BJ (cell line): Measurements from ENCODE around the gene OXNAD1. TPM values are rescaled to one million over a fixed set of nuclear protein-coding genes. Genes with fewer than 3 reads are reported as not detected.

ENCODE experiments used
- CTCF ChIA-PET: fragments of 350-600 bp; formaldehyde crosslinking; extraction: SDS; loops from one replicate; lab custom pipeline; 2021; ENCODE audit warnings: antibody characterized with exemption, inconsistent platforms; lab: Yijun Ruan, JAX
- POLR2A ChIA-PET: fragments of 300-600 bp; sonication (Branson Sonifier 250); formaldehyde crosslinking; extraction: SDS; loops from one replicate; lab custom pipeline; 2021; ENCODE audit warnings: antibody characterized with exemption; lab: Charles Lee
- DNase-seq: peaks from one replicate; pipeline ENCODE4 v3.0.0-alpha.2; 2011; ENCODE audit warnings: low read depth
- H3K27me3 ChIP-seq: 2 replicates; pipeline ENCODE4 v1.6.0; 2011; ENCODE audit warnings: low read length; ENCODE audit not compliant: control insufficient read depth, insufficient read depth
- H3K36me3 ChIP-seq: 2 replicates; pipeline ENCODE4 v1.5.1; 2011; ENCODE audit warnings: low read length; ENCODE audit not compliant: control insufficient read depth, insufficient read depth
- H3K4me3 ChIP-seq: 2 replicates; pipeline ENCODE4 v1.5.1; 2011; ENCODE audit warnings: low read depth, mild to moderate bottlenecking, control low read depth, low read length
- CTCF ChIP-seq: IDR thresholded peaks from 2 replicates; pipeline ENCODE4 v1.5.1; 2011; ENCODE audit warnings: low read depth, mild to moderate bottlenecking, control low read depth, inconsistent platforms, low read length, moderate library complexity; ENCODE audit not compliant: insufficient read depth
- polyA plus RNA-seq: library from polyadenylated mRNA; depleted of rRNA; stranded (reverse); fragments of >200 nt; gene quantifications from 2 replicates; pipeline ENCODE4 v1.2.3, GENCODE V29; 2011

Gene OXNAD1
- polyA plus RNA-seq, 1 experiment = 8.9 TPM

GRCh38 chr3:16270855-16271254, 5.8 kb downstream of the OXNAD1 start:
- Histone ChIP-seq H3K27me3 (no peaks in the 10 kb centered on the region), H3K36me3 (peaks cover 3% of the 10 kb centered on the region), H3K4me3 (no peak overlapping the region)
- DNase-seq = no peak
- CTCF ChIA-PET = interaction anchor here (0.8 kb wide), 1 partner anchor 19 kb away, joined by 3 read pairs; no protein-coding TSS in a partner anchor
- TF ChIP-seq CTCF = no peak
- POLR2A ChIA-PET = no interaction called here

GRCh38 chr3:16272588-16272987, 7.6 kb downstream of the OXNAD1 start:
- no peak for TF ChIP-seq CTCF
- no peak for DNase-seq
- no peaks in the 10 kb centered on the region for H3K27me3 ChIP-seq
- no peak overlapping the region for H3K4me3 ChIP-seq
- peaks cover 3% of the 10 kb centered on the region for H3K36me3 ChIP-seq
- CTCF ChIA-PET = interaction anchor here (1.2 kb wide), 1 partner anchor 22 kb away, joined by 3 read pairs; no protein-coding TSS in a partner anchor
- POLR2A ChIA-PET = no interaction called here

- ChIA-PET POLR2A (no interaction called here), CTCF (no interaction called here)
- H3K4me3 ChIP-seq = no peak overlapping the region
- no peak for TF ChIP-seq CTCF
- peaks cover 3% of the 10 kb centered on the region for H3K36me3 ChIP-seq
- no peak for DNase-seq
- no peaks in the 10 kb centered on the region for H3K27me3 ChIP-seq
Measured at GRCh38 chr3:16273867-16274266, 8.9 kb downstream of the OXNAD1 start.

GRCh38 chr3:16277471-16277870, 12.5 kb downstream of the OXNAD1 start:
- Histone ChIP-seq H3K4me3 (no peak overlapping the region), H3K27me3 (no peaks in the 10 kb centered on the region), H3K36me3 (peaks cover 3% of the 10 kb centered on the region; the same call in 1 of the 2 replicates)
- no peak for TF ChIP-seq CTCF
- peak; percentile 10 for DNase-seq
- ChIA-PET CTCF (interaction anchor here (0.9 to 1.9 kb wide), 3 partner anchors 9 to 274 kb away, joined by 3 to 5 read pairs (median 4); no protein-coding TSS in a partner anchor), POLR2A (no interaction called here)

- ChIA-PET CTCF (interaction anchor here (0.7 to 1.9 kb wide), 2 partner anchors 37 to 272 kb away, joined by 3 to 5 read pairs; no protein-coding TSS in a partner anchor), POLR2A (no interaction called here)
- H3K4me3 ChIP-seq = no peak overlapping the region
Measured at GRCh38 chr3:16279010-16279801, 14.2 kb downstream of the OXNAD1 start.

More at GRCh38 chr3:16279010-16279801, 14.2 kb downstream of the OXNAD1 start:
- no peak for TF ChIP-seq CTCF
- no peaks in the 10 kb centered on the region for H3K27me3 ChIP-seq
- peaks cover 2% of the 10 kb centered on the region; the same call in 1 of the 2 replicates for H3K36me3 ChIP-seq
- DNase-seq = no peak
